GM12874 (cell line): ENCODE data around the gene PMM1.
A peak's percentile ranks its signal among the peaks of the same experiment; 100 is the strongest.

Experiments
- TF ChIP-seq, protein P1 (sequence below): IDR thresholded peaks from 2 replicates; pipeline ENCODE4 v1.5.1; 2011; ENCODE audit warnings: low read depth, mild to moderate bottlenecking, control low read depth, low read length, moderate library complexity; ENCODE audit not compliant: insufficient read depth

Gene PMM1

DNA sequence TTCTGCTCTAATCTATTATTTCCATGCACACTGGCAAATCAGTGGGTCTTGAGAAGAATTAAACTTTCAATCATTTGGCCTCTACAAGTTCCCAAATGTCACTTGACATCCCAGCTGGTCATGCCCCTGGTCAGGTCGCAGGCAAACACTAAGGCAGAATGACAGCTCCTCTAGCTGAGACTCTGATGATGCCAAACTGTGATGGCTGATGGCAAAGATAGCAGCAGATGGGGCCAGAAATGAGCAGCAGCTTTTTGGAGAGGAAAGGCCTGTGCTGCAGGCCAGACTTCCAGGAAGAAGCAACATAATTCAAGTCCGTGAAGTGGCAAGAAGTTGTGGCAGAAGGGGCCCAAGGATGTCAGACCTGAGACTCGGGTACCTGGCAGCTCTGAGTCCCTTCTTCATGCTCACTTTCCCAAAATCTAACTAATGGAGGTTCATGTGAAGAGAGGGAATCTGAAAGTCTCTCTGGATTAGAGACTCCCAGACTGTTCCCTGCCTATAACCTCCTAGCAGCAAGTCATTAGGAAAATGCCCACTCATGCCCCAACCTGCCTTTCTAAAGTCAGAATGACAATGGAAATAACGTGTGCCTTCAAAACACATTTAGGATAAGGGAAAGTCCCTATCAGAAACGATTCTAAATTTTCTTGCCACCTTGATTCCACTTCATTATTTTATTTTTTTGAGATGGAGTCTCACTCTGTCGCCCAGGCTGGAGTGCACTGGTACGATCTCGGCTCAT, 9.4 kb upstream of the PMM1 start:
- TF ChIP-seq, protein P1, sequence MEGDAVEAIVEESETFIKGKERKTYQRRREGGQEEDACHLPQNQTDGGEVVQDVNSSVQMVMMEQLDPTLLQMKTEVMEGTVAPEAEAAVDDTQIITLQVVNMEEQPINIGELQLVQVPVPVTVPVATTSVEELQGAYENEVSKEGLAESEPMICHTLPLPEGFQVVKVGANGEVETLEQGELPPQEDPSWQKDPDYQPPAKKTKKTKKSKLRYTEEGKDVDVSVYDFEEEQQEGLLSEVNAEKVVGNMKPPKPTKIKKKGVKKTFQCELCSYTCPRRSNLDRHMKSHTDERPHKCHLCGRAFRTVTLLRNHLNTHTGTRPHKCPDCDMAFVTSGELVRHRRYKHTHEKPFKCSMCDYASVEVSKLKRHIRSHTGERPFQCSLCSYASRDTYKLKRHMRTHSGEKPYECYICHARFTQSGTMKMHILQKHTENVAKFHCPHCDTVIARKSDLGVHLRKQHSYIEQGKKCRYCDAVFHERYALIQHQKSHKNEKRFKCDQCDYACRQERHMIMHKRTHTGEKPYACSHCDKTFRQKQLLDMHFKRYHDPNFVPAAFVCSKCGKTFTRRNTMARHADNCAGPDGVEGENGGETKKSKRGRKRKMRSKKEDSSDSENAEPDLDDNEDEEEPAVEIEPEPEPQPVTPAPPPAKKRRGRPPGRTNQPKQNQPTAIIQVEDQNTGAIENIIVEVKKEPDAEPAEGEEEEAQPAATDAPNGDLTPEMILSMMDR, result no peak

DNA sequence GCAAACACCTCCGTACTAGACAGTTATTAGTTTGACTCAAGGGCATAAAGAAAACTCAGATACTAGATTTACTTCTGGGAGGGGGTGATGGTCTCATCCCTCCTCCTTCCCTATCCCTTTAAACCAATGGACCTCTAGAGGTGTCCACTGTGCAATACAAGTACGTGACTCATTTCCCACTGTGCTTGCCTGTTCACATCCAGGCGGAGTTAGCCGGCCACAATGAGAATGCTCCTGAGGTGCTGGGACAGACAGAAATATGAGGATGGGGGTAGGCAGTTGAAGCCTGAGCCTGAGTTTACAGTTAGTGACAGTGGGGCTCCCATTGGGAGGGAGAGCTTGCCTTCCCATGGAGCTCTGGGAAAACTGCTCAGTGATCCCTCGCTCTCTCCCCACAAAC, 8.4 kb upstream of the PMM1 start:
- TF ChIP-seq, protein P1, result no peak

DNA sequence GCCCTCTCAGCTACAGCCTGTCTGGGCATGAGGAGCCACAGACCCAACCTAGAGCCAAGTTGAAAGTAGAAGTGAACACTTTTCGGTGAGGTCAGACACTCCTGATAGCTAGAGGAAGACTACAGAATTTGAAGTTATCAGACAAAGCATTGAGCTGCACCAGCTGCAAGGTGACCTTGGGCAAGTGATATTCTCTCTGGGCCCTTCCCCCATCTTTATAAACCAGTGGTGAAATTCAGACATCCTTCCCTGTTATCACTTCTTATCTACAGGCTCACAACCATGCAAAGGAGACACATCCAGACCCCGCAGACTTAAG, 8.0 kb upstream of the PMM1 start:
- TF ChIP-seq, protein P1, result no peak

DNA sequence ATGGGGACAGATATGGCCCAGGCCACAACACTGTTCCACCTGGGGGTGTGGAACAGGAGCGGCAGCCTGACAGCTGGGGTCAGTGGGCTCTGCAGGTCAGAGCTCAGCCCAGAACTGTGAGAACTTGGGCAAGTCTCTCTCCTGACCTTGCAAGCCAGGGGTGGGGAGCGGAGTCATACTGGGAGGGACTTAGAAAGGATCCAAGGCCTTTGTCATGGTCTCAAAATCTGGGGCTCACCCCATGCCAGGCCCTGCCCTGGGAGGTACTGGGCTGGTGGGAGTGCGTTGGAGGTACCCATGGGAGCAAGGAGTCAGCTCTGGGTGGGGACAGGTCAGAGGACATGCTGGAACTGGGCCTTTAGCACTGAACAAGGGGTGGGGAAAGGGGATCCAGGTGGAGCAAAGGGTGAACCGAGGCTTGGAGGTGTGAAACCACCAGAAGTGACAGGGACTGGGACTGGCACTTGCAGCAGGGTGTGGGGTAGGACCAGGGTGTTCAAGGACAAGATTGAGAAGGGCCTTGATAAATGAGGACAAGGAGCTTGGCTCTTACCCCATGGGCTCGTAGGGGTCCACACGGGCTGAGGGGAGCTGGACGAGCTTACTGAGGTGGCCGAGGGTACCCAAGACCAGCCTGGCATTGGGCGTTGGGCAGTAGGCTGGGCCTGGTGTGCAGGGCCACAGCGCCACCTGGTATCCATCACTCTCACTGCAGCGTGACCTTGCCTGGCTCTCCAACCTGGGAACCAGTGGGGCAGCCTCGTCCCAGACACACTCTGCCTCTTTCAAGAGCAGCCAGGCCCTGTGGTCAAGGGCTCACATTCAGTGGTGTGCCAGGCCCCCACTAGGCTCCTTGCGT, 7.4 kb upstream of the PMM1 start:
- TF ChIP-seq, protein P1, result peak; percentile 77

DNA sequence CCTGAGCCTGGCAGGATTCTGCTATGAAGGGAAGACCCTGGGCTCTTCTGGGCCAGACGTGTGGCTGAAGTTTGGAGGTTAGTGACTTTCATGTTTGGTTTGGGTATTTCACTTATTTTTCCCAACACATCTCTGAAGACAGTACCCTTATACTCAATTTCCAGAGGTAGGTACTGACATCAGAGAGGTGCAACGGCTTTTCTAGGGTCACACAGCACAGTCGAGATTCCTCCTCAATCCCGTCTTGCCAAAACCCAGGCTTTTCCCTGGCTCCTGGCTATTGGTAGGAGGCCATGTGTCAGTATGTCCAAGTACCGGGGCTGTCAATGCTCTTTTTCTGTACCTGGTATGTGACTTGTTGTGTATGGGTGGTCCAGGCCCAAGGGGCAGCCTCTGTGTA, 6.1 kb upstream of the PMM1 start:
- TF ChIP-seq, protein P1, result no peak

DNA sequence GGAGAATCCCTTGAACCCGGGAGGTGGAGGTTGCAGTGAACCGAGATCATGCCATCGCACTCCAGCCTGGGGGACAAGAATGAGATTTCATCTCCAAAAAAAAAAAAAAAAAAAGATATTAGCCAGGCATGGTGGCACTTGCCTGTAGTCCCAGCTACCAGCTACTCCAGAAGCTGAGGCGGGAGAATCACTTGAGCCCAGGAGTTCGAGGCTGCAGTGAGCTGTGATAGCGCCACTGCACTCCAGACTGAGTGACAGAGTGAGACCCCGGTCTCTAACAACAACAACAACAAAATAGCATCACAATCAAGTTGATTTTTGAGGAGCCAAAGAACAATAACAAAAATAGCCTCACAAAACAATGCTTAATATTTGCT, 2.3 kb downstream of the PMM1 start:
- TF ChIP-seq, protein P1, result no peak

DNA sequence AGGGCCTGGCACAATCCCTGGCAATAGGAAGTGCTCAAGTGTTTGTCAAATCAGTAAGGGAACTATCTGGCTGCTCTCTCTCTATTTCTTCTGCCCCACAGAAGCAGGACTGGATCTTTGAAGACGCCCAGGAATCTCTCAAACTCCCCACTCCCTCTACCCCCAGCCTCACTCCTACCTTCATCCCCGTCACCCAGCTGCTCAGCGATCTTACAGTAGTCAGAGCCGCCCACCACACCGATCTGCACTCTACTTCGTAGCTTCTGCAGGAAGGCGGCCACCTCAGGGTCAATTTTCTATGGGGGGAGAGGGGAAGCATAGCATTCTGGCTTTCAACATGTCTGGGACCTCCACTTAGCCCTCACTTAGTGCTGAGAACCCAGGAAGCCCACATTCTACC, 3.7 kb downstream of the PMM1 start:
- TF ChIP-seq, protein P1, result no peak
